NCI-H1694 treated with DMSO at 0.1 percent for 48 hours (cell line): Measurements from ENCODE around the gene NDUFC1.

Experiments used
- DNase-seq: peaks from one replicate; lab custom pipeline; 2025; lab: John Stamatoyannopoulos, UW

The NDUFC1 gene

DNA sequence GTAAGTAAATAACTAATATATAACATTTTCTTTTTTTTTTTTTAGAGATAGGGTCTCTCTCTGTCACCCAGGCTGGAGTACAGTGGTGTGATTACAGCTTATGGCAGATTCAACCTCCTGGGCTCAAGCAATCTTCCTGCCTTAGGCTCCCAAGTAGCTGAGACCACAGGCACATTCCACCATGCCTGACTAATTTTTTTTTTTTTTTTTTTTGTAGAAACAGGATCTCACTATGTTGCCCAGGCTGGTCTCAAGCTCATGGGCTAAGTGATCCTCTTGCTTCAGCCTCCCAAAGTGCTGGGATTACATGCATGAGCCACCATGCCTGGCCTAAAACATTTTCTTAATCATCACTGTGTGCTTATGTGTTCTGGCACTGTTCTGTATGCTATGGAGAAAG, 55.0 kb downstream of the NDUFC1 start:
- no peak for DNase-seq

DNA sequence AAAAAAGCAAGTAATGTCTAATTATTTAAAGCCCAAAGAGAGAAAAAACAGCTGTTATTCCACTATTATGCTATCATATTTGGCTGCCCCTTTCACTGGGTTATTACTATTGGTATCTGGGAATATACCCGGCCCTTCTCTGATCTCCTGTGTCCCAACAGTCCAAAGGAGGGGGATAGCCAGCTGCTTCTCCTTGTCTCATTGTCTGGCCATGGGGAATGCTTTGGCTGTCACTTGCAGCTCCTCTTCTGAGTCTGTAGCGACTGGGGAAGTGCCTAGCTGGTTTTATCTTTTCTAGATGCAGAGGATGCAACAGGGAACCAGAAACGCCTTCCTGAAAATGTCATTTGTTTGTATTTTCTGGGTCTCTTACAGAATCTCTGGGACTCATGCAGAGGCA, 56.1 kb downstream of the NDUFC1 start:
- no peak for DNase-seq

DNA sequence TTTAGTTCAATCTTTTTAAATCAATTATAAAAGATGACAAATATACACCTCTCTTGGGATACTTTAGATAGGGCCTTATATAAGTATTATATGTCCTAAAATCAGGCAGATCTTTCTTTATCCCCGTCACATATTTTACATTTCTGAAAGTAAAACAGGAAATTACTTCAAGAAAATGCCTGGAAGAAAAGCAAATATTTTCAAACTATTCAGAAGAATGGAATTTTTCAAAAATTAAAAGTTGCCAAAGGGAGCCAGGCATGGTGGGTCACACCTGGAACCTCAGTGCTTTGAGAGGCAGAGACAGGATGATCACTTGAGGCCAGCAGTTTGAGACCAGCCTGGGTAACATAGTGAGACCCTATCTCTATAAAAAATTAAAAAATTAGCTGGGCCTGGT, 56.7 kb downstream of the NDUFC1 start:
- no peak for DNase-seq

DNA sequence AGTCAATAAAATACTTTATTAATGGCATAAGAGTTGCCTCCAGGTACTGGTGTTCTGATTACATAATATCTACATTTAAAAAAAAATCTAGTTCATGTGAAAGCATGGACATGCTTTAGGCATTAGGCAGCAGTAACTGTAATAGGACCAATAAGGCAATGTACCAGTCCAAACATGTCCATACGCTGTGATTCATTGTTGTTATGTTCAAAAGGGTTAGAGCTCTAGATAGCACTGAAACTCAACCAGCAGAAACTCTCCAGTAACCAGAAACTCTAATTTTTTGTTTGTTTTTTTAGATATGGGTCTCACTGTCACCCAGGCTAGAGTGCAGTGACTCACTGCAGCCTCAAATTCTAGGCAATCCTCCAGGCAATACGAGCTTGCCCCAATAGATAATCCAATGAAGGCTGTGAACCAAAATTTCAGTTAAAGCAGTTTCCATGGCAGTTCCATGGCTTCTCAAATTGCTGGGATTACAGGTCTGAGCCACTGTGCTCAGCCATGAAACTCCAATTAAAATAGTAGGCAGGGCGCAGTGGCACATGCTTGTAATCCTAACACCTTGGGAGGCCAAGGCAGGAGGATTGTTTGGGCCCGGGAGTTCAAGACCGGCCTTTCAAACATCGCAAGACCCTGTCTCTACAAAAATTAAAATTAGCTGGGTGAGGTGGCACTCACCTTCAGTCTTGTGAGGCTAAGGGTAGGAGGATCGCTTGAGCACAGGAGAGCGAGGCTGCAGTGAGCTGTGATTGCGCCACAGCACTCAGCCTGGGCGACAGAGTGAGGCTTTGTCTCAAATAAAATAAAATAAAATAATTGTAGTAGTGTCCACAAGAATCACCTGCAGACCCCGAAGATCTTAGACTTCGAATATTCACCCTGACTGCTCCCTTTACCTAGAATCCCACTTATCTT, 58.6 kb downstream of the NDUFC1 start:
- no peak for DNase-seq

DNA sequence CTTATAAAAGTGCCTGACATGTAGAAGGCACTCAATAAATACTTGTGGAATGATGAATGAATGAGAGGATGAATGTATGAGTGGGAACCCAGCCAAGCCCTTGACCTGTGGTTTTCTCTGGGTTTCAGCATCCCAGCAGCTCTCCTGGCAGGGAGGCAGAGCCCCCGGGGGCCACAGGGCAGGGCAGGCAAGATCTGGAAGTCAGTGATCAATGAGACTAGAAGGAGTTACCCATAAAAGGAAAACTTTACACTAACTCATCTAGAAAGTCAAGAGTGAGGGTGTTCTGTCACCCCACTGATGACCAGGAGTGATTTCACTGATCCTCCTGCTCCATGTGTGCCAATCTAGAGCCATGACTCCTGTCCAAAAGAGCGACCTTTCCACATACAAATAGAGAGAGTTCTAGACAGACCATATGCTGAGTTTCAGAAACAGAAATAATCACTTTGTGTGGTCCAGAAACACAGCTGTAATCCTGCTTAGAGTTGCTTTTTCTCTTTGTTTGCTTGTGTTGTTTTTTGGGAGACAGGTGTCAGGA, 59.7 kb downstream of the NDUFC1 start:
- DNase-seq, result no peak

DNA sequence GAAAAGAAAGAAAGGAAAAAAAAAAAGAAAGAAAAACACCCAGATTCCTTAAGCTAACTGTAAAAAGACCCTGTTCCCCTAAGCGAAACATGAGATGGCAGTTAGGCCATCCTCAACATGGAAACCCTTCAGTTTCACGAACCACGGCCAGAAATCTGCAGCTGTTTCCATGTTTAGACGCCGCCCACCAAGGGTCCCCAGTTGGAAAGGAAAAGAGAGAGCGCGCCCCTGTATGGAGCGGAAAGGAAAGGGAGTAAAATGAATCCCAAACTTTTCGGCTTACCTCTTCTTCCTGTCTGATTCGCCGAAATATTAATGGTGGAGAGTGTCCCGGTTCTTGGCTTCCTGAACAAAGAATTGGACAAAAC, 60.5 kb downstream of the NDUFC1 start:
- no peak for DNase-seq

DNA sequence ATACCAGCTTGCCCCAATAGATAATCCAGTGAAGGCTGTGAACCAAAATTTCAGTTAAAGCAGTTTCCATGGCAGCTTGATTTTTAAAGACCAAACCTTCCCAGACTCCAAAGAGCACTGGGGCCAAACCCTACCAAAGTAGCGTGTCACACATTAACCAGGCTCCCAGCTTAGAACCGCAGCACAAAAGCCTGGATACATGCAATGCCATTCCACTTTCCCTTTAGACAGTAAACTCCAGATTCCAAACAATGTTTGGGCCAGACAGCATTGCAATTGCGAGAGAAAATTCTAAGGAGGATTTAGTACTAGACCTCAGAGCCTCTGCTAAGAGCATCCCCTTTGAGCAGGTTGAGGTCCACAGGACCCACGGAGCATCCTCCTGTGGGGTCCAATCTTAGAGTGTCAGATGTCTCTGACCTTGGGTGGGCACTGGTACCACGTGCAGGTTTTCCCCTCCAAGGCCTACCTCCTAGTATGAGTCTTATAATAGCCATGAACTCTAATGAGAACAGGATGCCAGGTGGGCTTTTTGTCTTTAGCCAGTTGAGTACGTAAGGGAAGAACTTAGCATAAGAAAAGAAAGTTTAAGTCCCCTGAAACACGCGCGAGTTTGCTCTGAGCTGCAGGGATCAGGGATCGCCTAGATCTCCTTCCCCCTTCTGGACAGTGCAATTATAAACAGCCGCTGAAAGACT, 61.0 kb downstream of the NDUFC1 start:
- no peak for DNase-seq
